Panc1 (cell line): ENCODE measurements around the gene NFKB1. TPM values are rescaled to one million over a fixed set of nuclear protein-coding genes. Genes with fewer than 3 reads are reported as not detected.

Source experiments
- ATAC-seq: fragments of 200-7000 bp; cut with Tn5 transposase; 2 replicates; pipeline ENCODE4 v1.9.1; 2020; ENCODE audit warnings: mild to moderate bottlenecking, moderate library complexity
- BruUV-seq: library from RNA; stranded (reverse); fragments of 400-500 nt; replicated peaks from 2 replicates; lab custom pipeline; 2021; lab: Mats Ljungman, UMichigan
- CTCF ChIA-PET: fragments of 300-600 bp; sonication (Branson Sonifier 250); formaldehyde crosslinking; loops from one replicate; lab custom pipeline; 2022; ENCODE audit warnings: antibody characterized with exemption; lab: Charles Lee
- POLR2A ChIA-PET: fragments of 300-600 bp; sonication (Branson Sonifier 250); formaldehyde crosslinking; loops from one replicate; lab custom pipeline; 2022; ENCODE audit warnings: antibody characterized with exemption; lab: Charles Lee
- DNase-seq: peaks from one replicate; pipeline ENCODE4 v3.0.0-alpha.2; 2010; ENCODE audit warnings: low read depth, low spot score
- H3K27ac ChIP-seq: 2 replicates; pipeline ENCODE4 v1.5.1; 2011; ENCODE audit warnings: mild to moderate bottlenecking, low read length, inconsistent platforms
- H3K27me3 ChIP-seq: fragments of 200-500 bp; sonication (Bioruptor generic); 2 replicates; pipeline ENCODE4 v1.6.0; 2014; ENCODE audit warnings: low read length, inconsistent platforms; ENCODE audit not compliant: control insufficient read depth, insufficient read depth
- H3K36me3 ChIP-seq: fragments of 200-500 bp; sonication (Bioruptor generic); 2 replicates; pipeline ENCODE4 v1.5.1; 2014; ENCODE audit warnings: inconsistent platforms, mild to moderate bottlenecking, low read length, moderate library complexity; ENCODE audit not compliant: control insufficient read depth, insufficient read depth
- H3K4me1 ChIP-seq: 2 replicates; pipeline ENCODE4 v1.5.1; 2011; ENCODE audit warnings: inconsistent platforms, mild to moderate bottlenecking, low read length, moderate library complexity; ENCODE audit not compliant: control insufficient read depth, insufficient read depth
- H3K4me3 ChIP-seq, 2 experiments: 2 replicates each; pipeline ENCODE4 v1.5.1; 2011 to 2012; ENCODE audit warnings: low read depth in 2 of 2, low read length in 2 of 2, mild to moderate bottlenecking in 2 of 2, inconsistent platforms in 1 of 2, moderate library complexity in 1 of 2
- H3K9me3 ChIP-seq: fragments of 200-500 bp; sonication (Bioruptor generic); 2 replicates; pipeline ENCODE4 v1.5.1; 2014; ENCODE audit warnings: low read depth, mild to moderate bottlenecking, inconsistent platforms, low read length, moderate library complexity; ENCODE audit not compliant: control insufficient read depth, insufficient read depth
- POLR2AphosphoS5 ChIP-seq: IDR thresholded peaks from 2 replicates; pipeline ENCODE4 v1.6.1; 2012; ENCODE audit warnings: mild to moderate bottlenecking, low read depth, low read length, moderate library complexity
- SIN3A ChIP-seq: IDR thresholded peaks from 2 replicates; pipeline ENCODE4 v1.6.1; 2012; ENCODE audit warnings: low read depth, mild to moderate bottlenecking, low read length, moderate library complexity, borderline replicate concordance; ENCODE audit not compliant: insufficient read depth
- TCF7L2 ChIP-seq: IDR thresholded peaks from 2 replicates; pipeline ENCODE4 v1.6.1; 2011; ENCODE audit warnings: mild to moderate bottlenecking, low read depth, low read length, inconsistent platforms
- in situ Hi-C: cut with HindIII; loops from 2 replicates; pipeline ENCODE4 v1.10.0; 2016; ENCODE audit warnings: low sequenced_read_pairs, low pct_unique_long_range_greater_than_20kb
- intact Hi-C: fragments of 100-400 bp; cut with micrococcal nuclease; formaldehyde crosslinking; loops from one replicate; pipeline ENCODE4 v1.10.0; 2022; ENCODE audit not compliant: unreplicated experiment
- total RNA-seq: library from RNA; stranded (reverse); gene quantifications from one replicate; pipeline ENCODE4 v1.2.1, GENCODE V29; 2021; ENCODE audit not compliant: unreplicated experiment
- TF ChIP-seq, protein P1 (sequence below), 2 experiments: IDR thresholded peaks; 2 replicates each; pipeline ENCODE4 v1.6.1; 2011 to 2012; ENCODE audit warnings: low read depth in 2 of 2, control low read depth in 1 of 2, low read length in 1 of 2, mild to moderate bottlenecking in 1 of 2, moderate library complexity in 1 of 2; ENCODE audit not compliant: insufficient read depth in 1 of 2
- TF ChIP-seq, protein P2 (sequence below): fragments of 450-650 bp; IDR thresholded peaks from 2 replicates; pipeline ENCODE4 v1.5.1; 2017; ENCODE audit warnings: mild to moderate bottlenecking

NFKB1 gene
- total RNA-seq, 1 experiment from 2014 or later = 29.0 TPM

DNA sequence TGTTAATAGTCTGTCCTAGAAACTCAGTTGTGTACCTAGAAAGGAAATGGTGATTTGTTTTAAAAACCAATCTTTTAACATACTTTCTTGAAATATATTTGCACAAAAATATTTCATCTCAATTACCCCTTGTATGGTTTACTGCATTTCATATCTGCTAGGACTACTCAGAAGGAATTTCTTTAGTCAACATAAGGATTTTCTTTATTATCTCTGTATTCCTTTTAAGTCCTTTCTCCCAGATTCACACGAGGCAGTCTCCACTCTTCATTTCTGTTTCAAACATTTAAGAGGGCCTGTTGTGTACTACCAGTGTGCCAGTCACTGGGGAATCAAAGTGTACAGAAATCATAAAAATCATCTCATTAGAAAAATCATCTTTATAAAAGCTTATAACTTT, 28.8 kb downstream of the NFKB1 start:
- no peaks in the 10 kb centered on the region for H3K4me1 ChIP-seq
- in situ Hi-C loops (no loop called here), intact Hi-C loops (no loop called here)
- no peaks in the 10 kb centered on the region; the same call in 1 of the 2 replicates for H3K36me3 ChIP-seq
- no peak for TF ChIP-seq TCF7L2
- no peak for TF ChIP-seq POLR2AphosphoS5
- TF ChIP-seq, protein P1, sequence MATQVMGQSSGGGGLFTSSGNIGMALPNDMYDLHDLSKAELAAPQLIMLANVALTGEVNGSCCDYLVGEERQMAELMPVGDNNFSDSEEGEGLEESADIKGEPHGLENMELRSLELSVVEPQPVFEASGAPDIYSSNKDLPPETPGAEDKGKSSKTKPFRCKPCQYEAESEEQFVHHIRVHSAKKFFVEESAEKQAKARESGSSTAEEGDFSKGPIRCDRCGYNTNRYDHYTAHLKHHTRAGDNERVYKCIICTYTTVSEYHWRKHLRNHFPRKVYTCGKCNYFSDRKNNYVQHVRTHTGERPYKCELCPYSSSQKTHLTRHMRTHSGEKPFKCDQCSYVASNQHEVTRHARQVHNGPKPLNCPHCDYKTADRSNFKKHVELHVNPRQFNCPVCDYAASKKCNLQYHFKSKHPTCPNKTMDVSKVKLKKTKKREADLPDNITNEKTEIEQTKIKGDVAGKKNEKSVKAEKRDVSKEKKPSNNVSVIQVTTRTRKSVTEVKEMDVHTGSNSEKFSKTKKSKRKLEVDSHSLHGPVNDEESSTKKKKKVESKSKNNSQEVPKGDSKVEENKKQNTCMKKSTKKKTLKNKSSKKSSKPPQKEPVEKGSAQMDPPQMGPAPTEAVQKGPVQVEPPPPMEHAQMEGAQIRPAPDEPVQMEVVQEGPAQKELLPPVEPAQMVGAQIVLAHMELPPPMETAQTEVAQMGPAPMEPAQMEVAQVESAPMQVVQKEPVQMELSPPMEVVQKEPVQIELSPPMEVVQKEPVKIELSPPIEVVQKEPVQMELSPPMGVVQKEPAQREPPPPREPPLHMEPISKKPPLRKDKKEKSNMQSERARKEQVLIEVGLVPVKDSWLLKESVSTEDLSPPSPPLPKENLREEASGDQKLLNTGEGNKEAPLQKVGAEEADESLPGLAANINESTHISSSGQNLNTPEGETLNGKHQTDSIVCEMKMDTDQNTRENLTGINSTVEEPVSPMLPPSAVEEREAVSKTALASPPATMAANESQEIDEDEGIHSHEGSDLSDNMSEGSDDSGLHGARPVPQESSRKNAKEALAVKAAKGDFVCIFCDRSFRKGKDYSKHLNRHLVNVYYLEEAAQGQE (IDR thresholded peaks at IDR 0.05; ENCODE audit: insufficient read depth in 1 of 2, low read depth in 2 of 2, low read length in 1 of 2) = no peak
- TF ChIP-seq, protein P2, sequence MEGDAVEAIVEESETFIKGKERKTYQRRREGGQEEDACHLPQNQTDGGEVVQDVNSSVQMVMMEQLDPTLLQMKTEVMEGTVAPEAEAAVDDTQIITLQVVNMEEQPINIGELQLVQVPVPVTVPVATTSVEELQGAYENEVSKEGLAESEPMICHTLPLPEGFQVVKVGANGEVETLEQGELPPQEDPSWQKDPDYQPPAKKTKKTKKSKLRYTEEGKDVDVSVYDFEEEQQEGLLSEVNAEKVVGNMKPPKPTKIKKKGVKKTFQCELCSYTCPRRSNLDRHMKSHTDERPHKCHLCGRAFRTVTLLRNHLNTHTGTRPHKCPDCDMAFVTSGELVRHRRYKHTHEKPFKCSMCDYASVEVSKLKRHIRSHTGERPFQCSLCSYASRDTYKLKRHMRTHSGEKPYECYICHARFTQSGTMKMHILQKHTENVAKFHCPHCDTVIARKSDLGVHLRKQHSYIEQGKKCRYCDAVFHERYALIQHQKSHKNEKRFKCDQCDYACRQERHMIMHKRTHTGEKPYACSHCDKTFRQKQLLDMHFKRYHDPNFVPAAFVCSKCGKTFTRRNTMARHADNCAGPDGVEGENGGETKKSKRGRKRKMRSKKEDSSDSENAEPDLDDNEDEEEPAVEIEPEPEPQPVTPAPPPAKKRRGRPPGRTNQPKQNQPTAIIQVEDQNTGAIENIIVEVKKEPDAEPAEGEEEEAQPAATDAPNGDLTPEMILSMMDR = no peak
- TF ChIP-seq SIN3A = no peak
- H3K27ac ChIP-seq = no peak overlapping the region
- ATAC-seq (no peak), DNase-seq (no peak)
- ChIA-PET POLR2A (no interaction called here), CTCF (no interaction called here)
- no peaks in the 10 kb centered on the region for H3K27me3 ChIP-seq
- H3K9me3 ChIP-seq = no peaks in the 10 kb centered on the region
- no TSS peak for BruUV-seq
- no peak overlapping the region for H3K4me3 ChIP-seq

DNA sequence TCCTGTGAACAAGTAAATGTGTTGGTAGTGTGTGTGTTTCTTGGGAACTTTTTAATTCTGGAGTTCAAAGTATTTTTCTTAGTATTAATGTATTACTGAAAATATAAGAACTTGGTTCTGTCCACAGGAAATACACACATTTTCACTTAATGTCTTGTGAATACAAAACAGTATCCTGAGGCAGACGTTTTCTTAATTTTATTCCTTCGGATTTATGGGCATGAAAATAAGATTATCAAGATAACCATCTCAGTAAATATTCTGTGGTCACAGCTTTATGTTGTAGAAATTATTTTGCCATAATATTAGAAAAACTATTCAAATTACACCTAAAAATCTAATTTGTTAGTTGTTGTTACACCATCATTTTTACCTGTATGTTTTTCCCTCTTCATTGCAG, 29.8 kb downstream of the NFKB1 start:
- CTCF ChIA-PET = no interaction called here
- no peak overlapping the region for H3K4me3 ChIP-seq
- H3K36me3 ChIP-seq = no peaks in the 10 kb centered on the region; the same call in 1 of the 2 replicates
- no peaks in the 10 kb centered on the region for H3K9me3 ChIP-seq
- intact Hi-C loops (no loop called here), in situ Hi-C loops (no loop called here)
- no peak overlapping the region for H3K27ac ChIP-seq
- DNase-seq (no peak), ATAC-seq (no peak)
- H3K4me1 ChIP-seq = no peaks in the 10 kb centered on the region
- H3K27me3 ChIP-seq = no peaks in the 10 kb centered on the region
- POLR2A ChIA-PET = no interaction called here
- TF ChIP-seq TCF7L2 (no peak), POLR2AphosphoS5 (no peak), SIN3A (no peak)
- TF ChIP-seq, protein P1 (IDR thresholded peaks at IDR 0.05; ENCODE audit: insufficient read depth in 1 of 2, low read depth in 2 of 2, low read length in 1 of 2) = no peak
- TF ChIP-seq, protein P2 = no peak
- no TSS peak for BruUV-seq
